H54 (cell line): ENCODE results near the gene PDZD8.

Source experiments
- DNase-seq: peaks from one replicate; pipeline ENCODE4 v3.0.0; 2011; ENCODE audit warnings: low spot score, mixed read lengths; ENCODE audit not compliant: insufficient read length
- FAIRE-seq: peaks from 3 replicates; lab custom pipeline; 2011; peaks lifted over from hg19 to GRCh38; lab: Jason Lieb, UNC
- POLR2A ChIP-seq: IDR thresholded peaks from 2 replicates; pipeline ENCODE4 v1.6.1; 2011; ENCODE audit warnings: low read depth, mild to moderate bottlenecking, low read length

The PDZD8 gene

GRCh38 chr10:117275121-117275520 is 100.1 kb downstream of the PDZD8 start:
- no peak for FAIRE-seq
- no peak for TF ChIP-seq POLR2A
- DNase-seq = no peak

DNA sequence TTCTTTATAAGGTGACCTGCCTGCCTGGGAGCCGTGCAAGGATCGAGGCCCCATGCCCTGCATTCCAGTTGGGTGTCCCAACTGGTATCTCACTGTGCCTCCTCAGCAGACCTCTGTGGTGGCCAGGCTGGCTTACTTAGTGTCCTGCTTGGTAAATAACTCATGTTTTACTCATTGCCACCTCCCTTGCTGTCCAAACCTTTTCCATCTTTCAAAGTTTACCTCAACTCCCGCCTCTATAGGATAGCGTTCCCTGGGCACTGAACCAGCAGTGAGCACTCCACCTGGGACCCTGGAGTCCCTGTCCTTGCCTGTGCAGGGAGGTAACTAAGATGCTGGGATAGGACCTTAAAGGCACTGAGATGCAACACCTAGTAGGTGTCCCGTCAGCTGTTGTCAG is 100.7 kb downstream of the PDZD8 start:
- TF ChIP-seq POLR2A = no peak
- FAIRE-seq (no peak), DNase-seq (no peak)

DNA sequence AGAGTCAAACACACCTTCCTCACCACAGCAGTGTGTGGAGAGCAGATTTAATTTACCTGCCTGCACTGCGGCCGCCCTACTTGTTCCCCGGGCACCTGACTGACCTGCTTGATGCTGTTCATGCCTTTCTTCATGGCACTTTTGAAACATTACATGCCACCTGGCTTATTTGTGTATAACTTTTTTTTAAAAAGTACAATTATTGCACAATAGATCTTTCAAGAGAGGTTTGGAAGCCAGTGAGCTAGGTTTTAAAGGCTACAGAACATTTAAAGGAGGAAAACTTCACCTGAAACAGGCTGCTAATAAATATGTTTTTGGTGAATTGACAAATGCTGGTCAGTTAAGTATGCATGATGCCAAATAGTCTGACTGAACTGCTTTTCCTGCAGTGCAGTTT is 101.3 kb downstream of the PDZD8 start:
- TF ChIP-seq POLR2A = no peak
- DNase-seq (no peak), FAIRE-seq (no peak)

DNA sequence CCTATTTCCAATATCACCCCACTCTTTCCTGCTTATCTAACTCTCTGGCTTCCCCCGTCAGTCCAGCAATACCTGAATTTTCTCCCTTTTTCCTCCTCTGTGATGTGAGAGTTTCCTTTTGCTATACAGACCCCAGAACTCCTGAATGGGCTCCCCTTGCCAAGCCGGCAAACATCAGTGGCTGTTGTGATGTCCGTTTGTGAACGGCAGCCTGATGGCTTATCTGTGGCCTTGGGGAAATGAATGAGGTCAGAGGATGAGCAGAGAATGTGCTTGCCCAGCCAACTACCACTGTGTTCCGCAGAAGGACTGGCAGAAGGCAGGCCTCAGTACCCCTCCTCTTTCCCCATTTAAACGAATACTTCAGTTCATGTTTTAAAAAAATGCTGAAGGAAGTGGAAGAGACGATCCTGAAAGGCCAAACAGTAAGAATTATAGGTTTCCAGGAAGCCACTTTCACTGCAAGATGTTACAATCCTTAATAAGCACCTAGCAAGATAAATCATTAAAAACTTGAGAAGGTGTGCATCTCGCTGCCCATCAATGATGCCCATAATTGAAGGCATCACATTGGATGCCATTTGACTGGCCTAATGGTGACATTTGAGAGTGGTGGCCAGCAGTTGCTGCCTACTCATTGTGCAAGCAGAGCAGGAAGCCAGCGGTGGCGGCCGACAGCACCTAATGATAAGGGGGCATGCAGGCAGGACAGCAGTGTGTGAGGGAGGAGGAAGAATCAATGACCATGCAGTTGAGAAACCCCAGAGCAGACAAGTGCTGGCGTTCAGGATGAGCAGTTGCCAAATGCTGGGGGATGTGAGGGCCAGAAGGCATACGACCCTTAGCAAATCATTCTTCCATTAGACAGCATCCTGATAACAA is 102.8 kb downstream of the PDZD8 start:
- TF ChIP-seq POLR2A = no peak
- DNase-seq = no peak
- FAIRE-seq = no peak

DNA sequence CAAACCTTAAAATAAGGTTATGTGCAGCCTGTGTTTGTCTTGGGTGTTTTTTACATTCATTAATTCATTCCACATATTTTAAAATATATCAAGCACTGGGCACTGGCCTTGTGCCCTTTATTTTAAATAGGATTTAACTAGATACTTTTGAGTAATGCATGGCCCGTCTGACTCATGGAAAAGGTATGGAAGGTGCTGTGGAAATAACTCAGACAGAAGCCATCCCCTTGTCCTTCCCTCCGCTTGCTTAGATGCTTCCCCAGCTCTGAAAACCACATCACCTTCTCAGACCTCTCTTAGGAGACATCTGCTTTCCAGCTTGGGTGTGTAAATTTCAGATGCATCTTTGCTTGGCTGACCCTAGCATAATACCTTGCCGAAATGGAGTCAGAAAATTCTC is 103.8 kb downstream of the PDZD8 start:
- DNase-seq (no peak), FAIRE-seq (no peak)
- TF ChIP-seq POLR2A = no peak

DNA sequence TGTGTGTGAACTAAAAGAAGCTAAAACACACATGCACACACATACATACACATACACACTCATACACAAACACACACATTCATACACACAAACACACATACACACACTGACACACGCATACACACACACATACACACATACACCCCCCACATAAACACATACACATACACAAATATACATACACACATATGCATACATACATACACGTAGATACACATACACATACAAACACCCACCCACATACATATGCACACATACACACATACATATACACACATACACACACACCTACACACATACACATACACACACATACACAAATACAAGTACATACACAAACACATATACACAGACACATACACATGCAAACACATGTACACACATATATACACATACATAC is 106.3 kb downstream of the PDZD8 start:
- no peak for TF ChIP-seq POLR2A
- FAIRE-seq (no peak), DNase-seq (no peak)

DNA sequence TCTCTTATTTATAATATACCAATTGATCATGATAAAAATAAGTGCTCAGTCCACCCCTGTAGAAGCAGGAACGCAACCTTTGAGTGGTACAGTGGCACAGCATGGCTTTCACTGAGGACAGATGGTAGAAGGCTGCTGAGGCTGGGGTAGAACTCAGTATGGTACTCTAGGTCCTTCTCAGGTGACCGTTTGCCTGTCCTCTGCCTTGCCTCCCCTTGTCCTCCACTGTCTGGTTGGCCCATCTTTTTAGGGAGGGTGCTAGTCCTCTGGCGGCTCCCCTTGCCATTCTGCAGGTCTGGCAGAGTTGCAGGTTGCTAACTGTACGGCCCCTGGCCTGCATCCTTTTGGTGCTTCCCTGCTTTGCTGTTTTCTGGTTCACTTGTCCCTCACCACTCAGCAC is 107.0 kb downstream of the PDZD8 start:
- DNase-seq = no peak
- TF ChIP-seq POLR2A = no peak
- no peak for FAIRE-seq

GRCh38 chr10:117266812-117267211 is 108.4 kb downstream of the PDZD8 start:
- no peak for FAIRE-seq
- TF ChIP-seq POLR2A = no peak
- DNase-seq = no peak

- DNase-seq (no peak), FAIRE-seq (no peak)
- TF ChIP-seq POLR2A = no peak
These were observed 108.8 kb downstream of the PDZD8 start for GRCh38 chr10:117266400-117266799.

DNA sequence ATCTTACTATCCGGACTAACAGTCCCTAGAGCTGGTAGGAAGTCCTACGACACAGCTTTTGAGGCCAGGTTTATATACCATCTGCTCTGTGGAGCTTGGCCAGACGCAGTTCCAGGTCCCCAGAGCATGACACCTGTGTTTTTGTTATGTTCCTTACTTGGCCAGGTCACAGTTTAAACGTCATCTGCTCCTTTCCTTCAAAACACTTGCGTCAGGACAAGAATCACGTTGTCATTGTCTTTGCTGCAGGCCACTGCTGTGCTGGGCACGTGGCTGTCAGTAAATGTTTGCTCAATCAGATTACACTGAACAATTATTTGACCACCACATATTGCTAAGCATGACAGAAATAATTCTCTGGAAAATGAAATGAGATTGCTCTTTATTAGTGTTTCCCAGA is 110.5 kb downstream of the PDZD8 start:
- TF ChIP-seq POLR2A = no peak
- no peak for DNase-seq
- FAIRE-seq = no peak

GRCh38 chr10:117262903-117263293 is 112.3 kb downstream of the PDZD8 start:
- no peak for FAIRE-seq
- DNase-seq = no peak
- no peak for TF ChIP-seq POLR2A

- no peak for TF ChIP-seq POLR2A
- FAIRE-seq = no peak
- no peak for DNase-seq
These were observed 112.8 kb downstream of the PDZD8 start for GRCh38 chr10:117262291-117262902.

DNA sequence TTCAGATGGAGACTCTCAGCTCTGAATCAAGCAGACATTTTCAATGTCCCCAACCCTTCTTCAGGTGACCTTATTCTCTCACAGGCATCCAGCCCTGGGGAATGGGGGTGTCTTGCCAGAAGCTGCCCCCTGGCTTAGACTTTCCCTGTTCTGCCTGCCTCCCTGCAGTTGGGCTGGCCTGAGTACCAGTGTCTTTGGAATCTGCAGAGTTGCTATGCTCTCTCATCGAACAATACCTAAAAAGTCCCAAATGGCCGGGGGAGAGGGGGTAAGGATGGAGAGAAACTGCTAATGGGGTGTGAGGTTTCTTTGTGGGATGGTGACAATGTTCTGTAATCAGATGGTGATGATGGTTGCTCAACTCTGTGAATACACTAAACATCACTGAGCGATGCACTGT is 113.7 kb downstream of the PDZD8 start:
- TF ChIP-seq POLR2A = no peak
- FAIRE-seq (no peak), DNase-seq (no peak)

DNA sequence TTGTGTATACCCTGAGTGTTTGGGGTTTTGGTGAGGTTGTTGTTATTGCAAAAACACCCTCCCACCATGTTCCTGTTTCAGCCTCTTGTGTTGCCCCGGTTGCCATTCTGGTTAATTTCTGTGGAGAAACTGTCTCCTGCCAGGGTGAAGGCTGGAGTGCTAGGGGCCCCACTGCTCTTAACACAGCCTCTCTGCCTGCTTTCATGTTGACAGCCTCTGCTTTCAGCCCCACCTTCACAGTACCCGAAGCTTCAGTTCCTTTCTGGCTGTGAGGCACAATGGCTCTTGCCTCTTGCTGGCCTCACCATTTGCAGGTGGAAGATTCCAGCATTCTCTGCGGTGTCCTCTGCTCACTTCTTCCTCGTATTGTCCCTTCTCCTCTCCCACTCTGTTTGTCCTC is 115.2 kb downstream of the PDZD8 start:
- no peak for FAIRE-seq
- TF ChIP-seq POLR2A = no peak
- no peak for DNase-seq

DNA sequence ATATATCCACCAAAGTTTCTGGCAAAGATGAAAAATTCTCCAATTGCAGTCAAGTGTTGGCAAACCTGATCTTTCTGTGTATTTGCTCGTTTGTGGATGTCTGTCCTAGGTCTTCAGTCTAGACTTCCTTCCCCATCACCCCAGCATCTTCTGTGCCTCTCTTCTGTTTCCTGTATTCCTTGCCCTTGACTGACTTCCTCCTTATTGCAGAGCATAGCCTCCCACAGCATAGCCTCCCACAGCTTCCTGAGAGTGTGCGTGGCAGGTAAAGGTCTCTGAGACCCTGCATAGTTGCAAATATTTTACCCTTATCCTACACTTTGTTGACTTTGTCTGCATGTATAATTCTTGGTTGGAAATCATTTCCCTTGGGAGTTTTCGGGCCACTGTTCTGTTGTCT is 116.0 kb downstream of the PDZD8 start:
- no peak for TF ChIP-seq POLR2A
- DNase-seq (no peak), FAIRE-seq (no peak)
